HG02798 (cell line): Measurements from ENCODE around the gene NBPF9.
A peak's percentile ranks its signal among the peaks of the same experiment; 100 is the strongest.
"Not testable (repeated sequence)": the region's sequence is repeated elsewhere in the genome, so short reads cannot be mapped to it uniquely, and the experiment has no call there.

Experiments
- ATAC-seq: cut with Tn5 transposase; IDR thresholded peaks from one replicate; pipeline ENCODE4 v1.9.1; 2021; ENCODE audit warnings: mild to moderate bottlenecking; ENCODE audit not compliant: unreplicated experiment, poor library complexity

The NBPF9 gene

GRCh38 chr1:149103109-149104081, at the start of gene NBPF9:
Gene NBPF9 (minus strand): TSS chr1:149103551. CDS start chr1:149082139, 21,412 bp downstream.
- ATAC-seq, result peak; percentile 99

GRCh38 chr1:149149909-149150308, 46.6 kb upstream of the NBPF9 start:
- not testable (repeated sequence) for ATAC-seq

GRCh38 chr1:149137585-149137984, 34.2 kb upstream of the NBPF9 start:
- ATAC-seq, result not testable (repeated sequence)

- not testable (repeated sequence) for ATAC-seq
Measured at GRCh38 chr1:149130938-149131337, 27.6 kb upstream of the NBPF9 start.

GRCh38 chr1:149129245-149129644, 25.9 kb upstream of the NBPF9 start:
- not testable (repeated sequence) for ATAC-seq

GRCh38 chr1:149126555-149127145, 23.3 kb upstream of the NBPF9 start:
- not testable (repeated sequence) for ATAC-seq

GRCh38 chr1:149123948-149124926, 20.9 kb upstream of the NBPF9 start:
- ATAC-seq, result not testable (repeated sequence)

- ATAC-seq, result not testable (repeated sequence)
Measured at GRCh38 chr1:149112828-149113227, 9.5 kb upstream of the NBPF9 start.

- ATAC-seq, result not testable (repeated sequence)
Measured at GRCh38 chr1:149110343-149110742, 7.0 kb upstream of the NBPF9 start.

GRCh38 chr1:149102574-149102973, 777 bp downstream of the NBPF9 start:
- peak; percentile 36 for ATAC-seq

- not testable (repeated sequence) for ATAC-seq
Measured at GRCh38 chr1:149098276-149098675, 5.1 kb downstream of the NBPF9 start.

GRCh38 chr1:149093155-149093554, 10.2 kb downstream of the NBPF9 start:
- ATAC-seq, result not testable (repeated sequence)

GRCh38 chr1:149075505-149076127, 27.7 kb downstream of the NBPF9 start:
- ATAC-seq, result not testable (repeated sequence)

- ATAC-seq, result not testable (repeated sequence)
Measured at GRCh38 chr1:149064611-149065010, 38.7 kb downstream of the NBPF9 start.

GRCh38 chr1:149043056-149043455, 60.3 kb downstream of the NBPF9 start:
- not testable (repeated sequence) for ATAC-seq

- ATAC-seq, result not testable (repeated sequence)
Measured at GRCh38 chr1:149033916-149034315, 69.4 kb downstream of the NBPF9 start.

- not testable (repeated sequence) for ATAC-seq
Measured at GRCh38 chr1:149024327-149024726, 79.0 kb downstream of the NBPF9 start.

- ATAC-seq, result not testable (repeated sequence)
Measured at GRCh38 chr1:149018577-149018976, 84.8 kb downstream of the NBPF9 start.

GRCh38 chr1:149016626-149017025, 86.7 kb downstream of the NBPF9 start:
- ATAC-seq, result not testable (repeated sequence)
